Measurements from ENCODE around the gene PPHLN1. TPM values are rescaled to one million over a fixed set of nuclear protein-coding genes. Genes with fewer than 3 reads are reported as not detected.

The PPHLN1 gene
- total and polyA plus RNA-seq, 12 donors: 22.5 to 91.1 (median 52.6) TPM

DNA sequence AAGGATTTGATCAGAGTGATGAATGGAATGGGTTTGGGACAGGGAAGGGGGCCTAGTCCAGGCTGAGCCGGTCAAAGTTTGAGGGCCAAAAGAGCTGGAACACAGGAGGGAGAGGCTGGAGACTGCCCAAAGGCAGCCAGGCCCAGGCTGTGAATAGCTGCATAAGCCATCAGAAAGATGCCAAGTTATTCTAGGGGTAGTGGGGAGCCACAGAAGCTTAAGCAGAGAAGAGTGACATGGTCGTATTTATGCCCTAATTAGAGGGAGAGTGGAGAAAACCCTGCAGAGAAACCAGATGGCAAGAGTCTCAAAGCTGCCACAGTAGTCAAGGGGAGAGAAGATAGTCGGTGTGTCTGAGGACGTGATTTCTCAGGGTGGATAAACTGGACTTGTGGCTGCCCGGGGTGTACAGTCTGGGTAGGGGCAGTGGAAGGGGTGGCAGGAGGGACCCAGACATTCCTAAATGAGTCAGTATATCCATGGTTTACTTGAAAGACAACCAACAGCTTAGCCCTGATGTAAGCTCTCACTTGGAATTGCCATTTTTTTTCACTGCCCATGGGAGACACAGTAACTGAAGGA is 164.4 kb downstream of the PPHLN1 start:
- TF ChIP-seq, protein P1, sequence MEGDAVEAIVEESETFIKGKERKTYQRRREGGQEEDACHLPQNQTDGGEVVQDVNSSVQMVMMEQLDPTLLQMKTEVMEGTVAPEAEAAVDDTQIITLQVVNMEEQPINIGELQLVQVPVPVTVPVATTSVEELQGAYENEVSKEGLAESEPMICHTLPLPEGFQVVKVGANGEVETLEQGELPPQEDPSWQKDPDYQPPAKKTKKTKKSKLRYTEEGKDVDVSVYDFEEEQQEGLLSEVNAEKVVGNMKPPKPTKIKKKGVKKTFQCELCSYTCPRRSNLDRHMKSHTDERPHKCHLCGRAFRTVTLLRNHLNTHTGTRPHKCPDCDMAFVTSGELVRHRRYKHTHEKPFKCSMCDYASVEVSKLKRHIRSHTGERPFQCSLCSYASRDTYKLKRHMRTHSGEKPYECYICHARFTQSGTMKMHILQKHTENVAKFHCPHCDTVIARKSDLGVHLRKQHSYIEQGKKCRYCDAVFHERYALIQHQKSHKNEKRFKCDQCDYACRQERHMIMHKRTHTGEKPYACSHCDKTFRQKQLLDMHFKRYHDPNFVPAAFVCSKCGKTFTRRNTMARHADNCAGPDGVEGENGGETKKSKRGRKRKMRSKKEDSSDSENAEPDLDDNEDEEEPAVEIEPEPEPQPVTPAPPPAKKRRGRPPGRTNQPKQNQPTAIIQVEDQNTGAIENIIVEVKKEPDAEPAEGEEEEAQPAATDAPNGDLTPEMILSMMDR (IDR thresholded peaks at IDR 0.05): no peak
- no peak for TF ChIP-seq POLR2A (IDR thresholded peaks at IDR 0.05)
- Histone ChIP-seq H3K27ac (no peak overlapping the region), H3K4me1 (replicated peaks in 1 of 2) (no peaks in the 10 kb centered on the region), H3K9me3 (replicated peaks in 1 of 3) (no peaks in the 10 kb centered on the region), H3K36me3 (replicated peaks in 1 of 2) (no peaks in the 10 kb centered on the region), H3K27me3 (no peaks in the 10 kb centered on the region), H3K4me3 (no peak overlapping the region)
- no peak for DNase-seq
- 87 to 90% (median 89%) methylated on average over 5 of the region's 5 CpGs for WGBS, 4 donors
- intact Hi-C loops (cut with DNase I): no loop called here

Small RNAs within 50 kb of the gene (microRNA-seq; reads per million reads assigned to microRNA genes)
- 0 to 1.5 (median 0) reads per million in 3 donors for gene MIR7851

Small RNAs within 50 kb of the gene (small RNA-seq; reads per million reads assigned to genes)
- 0 reads per million in 2 donors for gene MIR7851
- 0 reads per million in 2 donors for gene RF00019
- gene RF00090: 0 reads per million in 2 donors
- gene RNU6-249P: 0 reads per million in 2 donors

Other genes starting within 250 kb of the PPHLN1 start
- 10 to 100 TPM in 3 of 9 donors, 1 to 10 TPM in 6; 6.9 to 16.0 (median 9.8) TPM for gene GXYLT1, start 181.3 kb upstream of the PPHLN1 start, total RNA-seq
- 10 to 100 TPM in 1 of 3 donors, 1 to 10 TPM in 2; 1.6 to 13.1 (median 2.8) TPM for gene GXYLT1, start 181.3 kb upstream of the PPHLN1 start, polyA plus RNA-seq
- 10 to 100 TPM; 12.2 to 39.2 (median 25.8) TPM for gene YAF2, start 87.9 kb upstream of the PPHLN1 start, total RNA-seq
- gene YAF2, start 87.9 kb upstream of the PPHLN1 start, polyA plus RNA-seq: 10 to 100 TPM; 10.4 to 27.8 (median 16.7) TPM
- 10 to 100 TPM; 23.5 to 65.2 (median 51.8) TPM for gene ZCRB1, start 73 bp upstream of the PPHLN1 start, total RNA-seq
- 100 to 1,000 TPM in 1 of 3 donors, 10 to 100 TPM in 2; 73.3 to 110 (median 95.9) TPM for gene ZCRB1, start 73 bp upstream of the PPHLN1 start, polyA plus RNA-seq